HG03460 (cell line): ENCODE measurements around the gene RPLP2.

ENCODE experiments used
- ATAC-seq: cut with Tn5 transposase; IDR thresholded peaks from one replicate; pipeline ENCODE4 v1.9.1; 2021; ENCODE audit not compliant: unreplicated experiment

RPLP2 gene

GRCh38 chr11:790721-791564, 18.8 kb upstream of the RPLP2 start:
- no peak for ATAC-seq

GRCh38 chr11:791658-792534, 17.9 kb upstream of the RPLP2 start:
- ATAC-seq = no peak

GRCh38 chr11:792535-792821, 17.3 kb upstream of the RPLP2 start:
- no peak for ATAC-seq

- no peak for ATAC-seq
These were observed 16.9 kb upstream of the RPLP2 start for GRCh38 chr11:792873-793272.

GRCh38 chr11:793556-793955, 16.2 kb upstream of the RPLP2 start:
- ATAC-seq = no peak

GRCh38 chr11:794013-794765, 15.6 kb upstream of the RPLP2 start:
- ATAC-seq = no peak

GRCh38 chr11:794766-795633, 14.8 kb upstream of the RPLP2 start:
- ATAC-seq = no peak

GRCh38 chr11:795634-796564, 13.9 kb upstream of the RPLP2 start:
- ATAC-seq = peak; percentile 25

GRCh38 chr11:796565-797295, 13.0 kb upstream of the RPLP2 start:
- no peak for ATAC-seq

- ATAC-seq = peak; percentile 38
These were observed 12.3 kb upstream of the RPLP2 start for GRCh38 chr11:797296-798092.

GRCh38 chr11:798093-798713, 11.6 kb upstream of the RPLP2 start, which contains the start of gene SLC25A22:
Gene SLC25A22, minus strand, starts transcription at chr11:798281. Its CDS starts 3,275 bp downstream, at chr11:795006.
- ATAC-seq = peak; percentile 50

GRCh38 chr11:799641-800316, 10.0 kb upstream of the RPLP2 start:
- no peak for ATAC-seq

GRCh38 chr11:800473-800872, 9.3 kb upstream of the RPLP2 start:
- ATAC-seq = no peak

- no peak for ATAC-seq
These were observed 8.5 kb upstream of the RPLP2 start for GRCh38 chr11:801097-801780.

GRCh38 chr11:802018-802617, 7.6 kb upstream of the RPLP2 start:
- ATAC-seq = no peak
